Activated naive CD4-positive, alpha-beta T cell treated with anti-CD3 and anti-CD28 coated beads, Interleukin-2, amount 50 U/mL, for 16 hours (primary cell): ENCODE results near the gene AOPEP.

Experiments
- DNase-seq: peaks from one replicate; pipeline ENCODE4 v3.0.0-alpha.2; 2020

Gene AOPEP

GRCh38 chr9:95025213-95026147 lies 299.0 kb downstream of the AOPEP start:
- DNase-seq, result no peak

- DNase-seq, result no peak
These were observed 299.6 kb downstream of the AOPEP start for GRCh38 chr9:95026148-95026524.

- DNase-seq, result no peak
These were observed 301.7 kb downstream of the AOPEP start for GRCh38 chr9:95027914-95028852.

GRCh38 chr9:95028853-95029219 lies 302.3 kb downstream of the AOPEP start:
- DNase-seq, result no peak

- DNase-seq, result no peak
These were observed 302.8 kb downstream of the AOPEP start for GRCh38 chr9:95029288-95029687.

GRCh38 chr9:95029720-95030119 lies 303.2 kb downstream of the AOPEP start:
- no peak for DNase-seq

- DNase-seq, result no peak
These were observed 303.8 kb downstream of the AOPEP start for GRCh38 chr9:95030344-95030743.

GRCh38 chr9:95030920-95031642 lies 304.6 kb downstream of the AOPEP start:
- no peak for DNase-seq

- DNase-seq, result no peak
These were observed 305.4 kb downstream of the AOPEP start for GRCh38 chr9:95031711-95032461.

- DNase-seq, result no peak
These were observed 306.3 kb downstream of the AOPEP start for GRCh38 chr9:95032580-95033341.

- DNase-seq, result no peak
These were observed 309.3 kb downstream of the AOPEP start for GRCh38 chr9:95035846-95036245.

GRCh38 chr9:95036676-95037075 lies 310.2 kb downstream of the AOPEP start:
- no peak for DNase-seq

- DNase-seq, result no peak
These were observed 311.5 kb downstream of the AOPEP start for GRCh38 chr9:95037789-95038521.

- DNase-seq, result no peak
These were observed 312.2 kb downstream of the AOPEP start for GRCh38 chr9:95038666-95039065.

GRCh38 chr9:95040106-95040505 lies 313.6 kb downstream of the AOPEP start:
- no peak for DNase-seq

GRCh38 chr9:95043826-95044225 lies 317.3 kb downstream of the AOPEP start:
- DNase-seq, result no peak

GRCh38 chr9:95044731-95045508 lies 318.4 kb downstream of the AOPEP start:
- no peak for DNase-seq

- no peak for DNase-seq
These were observed 319.3 kb downstream of the AOPEP start for GRCh38 chr9:95045751-95046150.

- DNase-seq, result no peak
These were observed 321.1 kb downstream of the AOPEP start for GRCh38 chr9:95047452-95048224.
